Daoy (cell line): Measurements from ENCODE around the gene DSC1. TPM values are rescaled to one million over a fixed set of nuclear protein-coding genes. Genes with fewer than 3 reads are reported as not detected.

Source experiments
- DNase-seq: peaks from one replicate; pipeline ENCODE4 v3.0.0-alpha.2; 2015; ENCODE audit warnings: low read depth
- total RNA-seq: library from RNA; depleted of rRNA; stranded (reverse); fragments of >200 nt; shearing (Covaris generic); gene quantifications from 2 replicates; pipeline ENCODE4 v1.2.3, GENCODE V29; 2014; rRNA removed

Gene DSC1
- total RNA-seq, 1 experiment from 2014 or later: not detected

DNA sequence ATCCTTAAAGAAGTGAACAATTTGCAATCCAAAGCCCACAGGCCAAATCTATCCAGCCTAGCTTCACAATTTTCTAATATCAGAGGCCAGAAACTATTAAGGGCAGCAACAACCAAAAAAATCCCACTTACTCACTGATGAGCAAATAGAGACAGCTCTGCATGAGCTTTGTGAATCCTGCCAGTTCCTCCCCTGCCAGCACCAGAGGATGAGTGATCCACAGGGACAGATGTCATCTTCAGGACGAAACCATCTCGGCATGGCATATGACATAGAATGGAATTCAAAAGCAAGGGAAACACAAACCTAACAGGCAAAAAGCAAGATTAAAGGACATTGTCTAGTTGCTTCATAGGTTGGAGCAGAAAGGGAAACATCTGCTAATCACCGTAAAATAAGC, 58.2 kb downstream of the DSC1 start:
- no peak for DNase-seq

DNA sequence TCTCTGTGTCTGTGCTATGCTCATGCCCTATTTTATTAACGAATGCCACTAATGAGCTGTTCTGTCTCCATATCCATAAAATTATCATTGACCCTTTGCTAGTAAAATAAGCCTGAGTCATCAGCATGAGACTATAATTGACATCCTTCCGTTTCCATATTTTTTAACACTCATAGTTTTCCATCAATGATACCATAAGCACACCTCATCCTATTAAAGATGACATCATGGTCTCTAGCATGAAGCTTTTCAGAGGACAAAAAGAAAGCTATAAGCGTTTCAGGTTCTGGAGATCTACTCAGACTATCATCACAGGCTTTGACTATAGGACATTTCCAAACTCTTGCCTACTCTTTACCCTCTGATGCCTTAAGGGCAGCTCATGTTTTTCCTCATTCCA, 59.2 kb downstream of the DSC1 start:
- DNase-seq: no peak

DNA sequence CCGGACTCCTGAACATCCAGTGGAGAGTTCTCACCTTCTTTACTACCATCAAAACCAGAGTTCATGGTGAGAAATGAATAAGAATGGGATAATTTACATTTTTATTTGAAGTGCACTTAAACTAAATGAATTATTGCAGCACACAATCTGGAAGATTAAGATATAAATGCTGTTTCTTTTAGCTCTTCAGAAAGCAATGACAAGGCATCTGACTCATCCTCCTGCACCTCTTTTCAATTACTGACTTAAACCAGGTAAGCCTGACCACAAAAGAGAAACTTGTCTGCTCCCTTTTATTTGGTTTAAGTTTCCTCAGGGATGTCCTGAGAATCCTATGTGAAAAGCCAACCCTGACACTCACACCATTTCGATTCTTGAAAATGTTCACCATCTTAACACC, 59.7 kb downstream of the DSC1 start:
- DNase-seq: no peak

DNA sequence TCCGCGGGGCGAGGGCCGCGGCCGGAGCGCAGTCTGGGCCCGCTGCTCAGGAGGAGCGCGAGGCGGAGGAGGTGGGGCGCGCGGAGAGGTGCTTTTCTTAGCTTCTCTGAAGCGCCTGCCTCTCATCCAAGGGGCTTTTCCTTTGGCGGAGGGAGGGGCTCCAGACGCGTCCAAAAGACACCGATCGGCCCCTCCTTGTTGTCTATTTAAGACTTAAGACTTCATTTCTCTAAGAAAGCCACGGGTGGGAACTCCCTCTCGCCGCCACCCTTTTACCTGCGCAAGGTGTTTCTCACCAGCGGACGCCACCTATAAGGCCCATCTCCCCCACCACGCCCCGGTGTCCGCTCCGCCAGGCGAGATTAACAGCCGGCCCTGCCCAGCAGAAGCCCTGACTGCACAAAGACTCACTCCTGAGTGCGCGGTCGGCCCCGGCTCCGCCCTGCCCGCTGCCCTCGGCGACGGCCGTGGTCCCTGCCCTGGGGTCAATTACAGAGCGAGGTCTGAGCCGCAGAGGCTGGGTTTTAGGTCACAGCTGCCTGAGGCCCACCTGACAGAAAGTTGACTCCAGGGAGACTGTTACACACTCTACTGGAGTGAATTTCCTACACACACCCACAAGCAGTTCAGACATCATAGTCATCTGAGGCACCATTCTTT, 60.5 kb downstream of the DSC1 start, which contains the start of gene DSC2:
Gene DSC2, minus strand, starts transcription at position 397 of the 660 bp plus-strand sequence. CDS start 450 bp downstream, outside the sequence.
- peak; percentile 7 for DNase-seq

DNA sequence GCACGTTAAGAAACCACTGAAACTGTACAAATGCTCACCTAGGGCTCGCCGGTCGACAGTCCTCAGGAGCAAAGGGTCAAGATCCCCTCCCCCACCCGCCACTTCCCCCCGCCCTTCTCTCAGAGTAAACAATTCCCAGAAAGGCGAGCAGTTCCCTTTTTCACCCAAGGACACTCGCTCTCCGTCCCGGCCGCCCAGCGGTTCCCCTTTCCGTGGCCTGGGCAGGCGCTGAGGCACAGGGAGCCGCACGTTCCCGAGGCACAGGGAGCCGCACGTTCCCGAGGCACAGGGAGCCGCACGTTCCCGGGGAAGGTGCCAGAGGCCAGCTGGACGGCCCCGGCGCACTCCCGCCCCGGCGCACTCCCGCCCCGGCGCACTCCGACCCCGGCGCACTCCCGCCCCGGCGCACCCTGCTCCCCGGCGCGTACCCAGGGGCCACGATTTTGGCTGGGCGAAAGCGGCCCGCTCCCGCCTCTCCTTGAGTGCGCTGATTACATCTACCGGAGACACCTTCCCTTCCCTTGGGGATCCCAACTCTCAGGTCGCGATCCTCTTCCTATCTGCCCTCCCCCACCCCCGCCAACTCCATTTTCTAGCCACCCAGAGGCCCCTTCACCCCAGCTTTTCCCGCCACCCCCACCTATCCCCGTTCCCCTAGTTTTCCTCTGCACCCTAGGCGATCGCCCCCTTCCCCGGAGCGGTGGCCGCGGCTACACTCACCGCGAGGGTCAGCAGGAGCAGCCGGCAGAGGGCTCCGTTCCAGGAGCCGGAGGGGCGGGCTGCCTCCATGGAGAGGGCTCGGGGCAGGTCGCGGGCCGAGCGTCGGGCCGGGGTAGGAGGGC, 61.3 kb downstream of the DSC1 start:
- peak; percentile 45 for DNase-seq

DNA sequence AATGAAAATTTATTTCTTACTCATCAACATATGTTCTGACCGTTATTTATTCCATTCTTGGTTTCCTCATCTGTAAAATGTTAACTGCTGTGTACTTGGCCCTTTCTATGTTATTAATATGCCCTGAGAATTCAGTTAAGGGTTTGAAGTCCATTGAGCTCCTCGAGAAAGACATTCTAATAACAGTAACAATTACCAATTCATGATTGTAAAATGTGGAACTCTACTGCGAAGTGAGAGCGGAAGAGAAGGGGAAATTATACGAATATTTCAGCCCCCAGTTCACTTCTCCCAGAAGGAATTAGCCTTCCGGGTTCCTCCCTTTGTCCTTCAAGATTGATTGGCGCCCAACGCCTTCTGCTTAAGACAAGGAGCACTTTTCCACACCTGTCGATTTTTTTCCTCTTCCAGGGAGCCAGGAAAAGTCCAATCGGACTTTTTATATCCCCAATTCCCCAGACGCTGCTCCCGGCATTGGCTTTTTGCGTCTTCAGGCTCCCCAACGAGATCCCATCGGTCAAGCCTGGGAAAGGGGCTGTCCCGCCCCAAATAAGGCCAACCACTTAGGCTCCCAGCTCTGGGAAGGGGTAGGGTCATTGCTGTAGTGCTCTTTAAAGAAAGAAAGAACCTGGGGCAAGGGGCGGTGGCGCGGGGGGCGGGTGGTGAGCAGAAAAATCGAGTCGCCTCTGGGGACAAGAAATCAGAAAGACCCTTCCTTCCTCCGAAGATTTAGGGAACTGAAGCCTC, 62.0 kb downstream of the DSC1 start:
- peak; percentile 22 for DNase-seq

DNA sequence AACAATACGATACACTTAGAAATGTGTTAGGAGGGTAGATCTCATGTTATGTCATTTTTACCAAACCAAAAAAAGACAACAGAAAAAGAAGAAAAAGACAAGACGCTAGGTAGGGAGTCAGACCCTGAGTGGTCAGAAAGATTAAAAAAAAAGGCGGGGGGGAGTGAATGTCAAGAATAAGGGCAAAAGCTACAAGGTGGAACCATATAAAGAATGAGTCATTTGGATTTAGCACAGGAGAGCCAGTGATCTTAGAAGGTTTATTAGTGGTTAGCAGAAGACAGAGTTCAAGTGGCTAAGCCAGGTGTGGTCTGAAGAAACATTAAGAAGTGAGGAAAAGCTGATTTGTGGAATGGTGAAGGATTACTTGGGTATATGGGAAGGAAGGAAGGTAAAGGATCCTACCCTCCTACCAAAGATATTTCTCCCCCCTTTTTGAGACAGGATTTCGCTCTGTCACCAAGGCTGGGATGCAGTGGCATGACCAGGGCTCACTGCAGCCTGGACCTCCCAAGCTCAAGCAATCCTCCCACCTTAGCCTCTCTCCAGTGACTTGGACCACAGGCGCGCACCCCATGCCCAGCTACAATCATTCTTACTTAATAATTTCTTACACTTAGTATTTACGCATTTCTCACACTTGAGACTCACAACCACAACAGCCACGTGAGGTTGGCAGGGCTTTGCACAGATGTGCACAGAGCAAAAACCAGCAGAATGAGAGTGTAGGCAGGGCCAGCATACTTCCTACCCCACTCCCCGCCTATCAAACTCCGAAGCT, 63.0 kb downstream of the DSC1 start:
- DNase-seq: no peak

DNA sequence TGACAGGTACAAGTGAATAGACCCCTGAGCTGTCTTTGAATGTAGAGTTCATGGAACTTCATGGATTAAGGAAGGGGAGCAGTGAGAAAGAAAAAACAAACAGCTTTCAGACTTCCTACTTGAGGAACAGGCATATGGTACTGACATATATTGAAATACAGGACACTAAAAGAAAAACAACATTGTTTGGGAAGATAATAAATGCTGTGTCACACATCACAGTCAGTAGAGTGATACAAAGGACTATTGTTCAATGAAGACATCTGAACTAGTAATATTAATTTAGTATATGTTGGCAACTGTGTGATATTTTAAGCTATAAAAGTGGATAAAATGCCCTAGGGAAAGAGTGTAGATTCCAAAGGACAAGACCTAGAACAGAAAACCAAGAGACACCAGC, 63.8 kb downstream of the DSC1 start:
- no peak for DNase-seq

DNA sequence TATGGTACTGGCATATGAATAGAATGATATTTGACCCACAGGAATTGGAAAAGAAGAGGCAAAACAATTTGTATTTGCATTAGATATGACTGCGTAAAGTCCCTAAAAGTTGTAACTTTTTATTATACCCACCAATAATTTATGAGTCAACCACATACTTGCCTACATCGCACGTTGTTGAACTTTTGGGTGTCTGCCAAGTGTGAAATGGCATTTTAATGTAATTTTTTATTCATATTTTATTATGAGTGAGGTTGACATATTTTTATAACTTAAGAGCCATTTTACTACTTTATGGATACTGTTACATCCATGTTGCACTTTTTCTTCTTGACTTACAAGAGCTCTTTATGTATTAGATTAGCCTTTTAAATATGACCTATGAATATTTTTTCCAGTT, 65.0 kb downstream of the DSC1 start:
- no peak for DNase-seq

DNA sequence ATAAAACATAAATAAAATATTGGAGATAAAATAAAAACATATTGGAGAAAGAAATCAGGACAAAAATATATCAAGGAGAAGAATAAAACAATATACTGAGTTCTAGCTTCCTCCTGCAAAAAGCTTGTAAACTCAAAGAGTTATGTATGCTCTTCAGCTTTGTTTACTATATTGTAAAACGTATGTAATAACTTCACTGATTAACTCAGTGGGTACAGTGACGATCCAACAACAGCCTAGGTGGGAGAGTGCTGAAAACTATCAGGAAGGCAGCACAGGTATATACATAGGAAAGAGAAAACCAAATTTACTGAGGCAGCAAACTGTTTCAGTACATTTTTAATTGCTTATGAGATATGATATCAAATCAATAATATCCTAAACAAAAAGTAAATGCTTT, 68.8 kb downstream of the DSC1 start:
- DNase-seq: no peak

DNA sequence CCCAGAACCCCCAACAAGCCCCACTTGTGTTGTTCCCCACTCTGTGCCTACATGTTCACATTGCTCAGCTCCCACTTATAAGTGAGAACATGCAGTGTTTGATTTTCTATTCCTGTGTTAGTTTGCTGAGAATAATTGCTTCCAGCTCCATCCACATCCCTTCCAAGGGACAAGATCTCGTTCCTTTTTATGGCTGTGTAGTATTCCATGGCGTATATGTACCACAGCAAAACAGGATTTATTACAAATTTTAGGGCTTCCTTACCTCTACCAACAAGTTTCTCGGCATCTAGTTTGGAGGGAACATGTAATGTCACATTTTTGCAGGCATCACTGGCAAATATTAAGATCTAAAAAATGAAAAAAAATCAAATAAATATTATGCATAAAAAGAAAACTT, 69.4 kb downstream of the DSC1 start:
- no peak for DNase-seq

DNA sequence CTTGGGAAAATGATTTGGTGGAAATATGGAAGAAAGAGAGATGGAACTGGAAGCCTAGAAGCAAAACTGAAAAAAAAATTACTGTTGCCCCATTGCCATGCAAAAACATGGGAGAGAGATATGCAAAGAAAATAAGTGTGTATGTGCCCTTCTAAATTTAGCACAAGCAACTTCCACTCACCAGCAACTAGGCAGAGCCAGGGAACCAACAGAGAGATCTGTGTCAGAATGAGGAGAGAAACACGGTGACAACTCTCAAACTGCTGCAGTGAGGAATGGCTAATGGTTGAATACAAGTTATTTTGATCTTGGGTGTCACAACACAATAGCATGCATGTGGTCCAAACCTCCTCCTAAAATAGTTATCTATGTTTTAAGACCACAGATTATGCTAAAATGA, 71.3 kb downstream of the DSC1 start:
- DNase-seq: no peak

DNA sequence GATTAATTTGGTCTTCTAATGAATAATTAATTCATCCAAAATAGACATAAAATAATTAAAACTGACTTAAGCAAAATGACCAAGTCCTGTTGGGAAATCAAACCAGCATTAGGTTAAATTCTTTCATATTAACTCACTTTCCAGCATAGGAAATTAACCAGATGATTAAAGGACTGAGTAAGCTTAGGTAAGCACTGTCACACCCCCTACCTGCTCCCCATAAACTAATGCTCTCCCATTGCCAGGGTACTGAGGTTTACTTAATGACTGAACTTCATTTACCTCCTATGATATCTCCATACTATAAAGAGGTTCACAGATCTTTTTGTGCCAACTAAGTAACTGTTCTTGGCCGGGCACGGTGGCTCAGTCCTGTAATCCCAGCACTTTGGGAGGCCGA, 74.1 kb downstream of the DSC1 start:
- no peak for DNase-seq

DNA sequence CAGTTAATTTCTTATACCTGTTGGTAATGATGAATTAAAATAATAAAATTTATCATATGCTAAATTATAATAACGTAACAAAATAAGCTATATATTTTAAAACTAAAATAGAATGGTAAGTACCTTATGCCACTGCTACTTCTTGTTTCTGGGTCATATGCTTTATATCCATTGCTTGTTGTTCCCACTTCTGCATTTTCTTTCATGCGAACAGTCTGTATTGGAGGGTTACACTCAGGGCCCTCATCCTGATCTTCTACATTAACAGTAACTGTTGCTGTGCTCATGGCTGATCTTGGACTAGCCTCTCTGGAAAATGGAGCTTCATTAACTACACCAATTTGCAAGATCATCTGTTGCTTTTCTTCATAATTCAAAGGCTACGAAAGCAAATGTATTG, 82.7 kb downstream of the DSC1 start:
- DNase-seq: no peak

Other genes with a start within 250 kb of the DSC1 start
- not detected in 2 replicates for gene DSC3, start 120.1 kb downstream of the DSC1 start, total RNA-seq
- 2.8 and 4.3 TPM in 2 replicates for gene DSC2, start 60.4 kb downstream of the DSC1 start, total RNA-seq
- gene DSG1, start 155.3 kb upstream of the DSC1 start, total RNA-seq: not detected in 2 replicates
- not detected in 2 replicates for gene DSG4, start 213.9 kb upstream of the DSC1 start, total RNA-seq